CD4-positive, alpha-beta T cell (primary cell): ENCODE data around the gene DNHD1. TPM values are rescaled to one million over a fixed set of nuclear protein-coding genes. Genes with fewer than 3 reads are reported as not detected.

Experiments
- ATAC-seq: fragments of 200-7000 bp; cut with Tn5 transposase; one replicate; pipeline ENCODE4 v1.10.0; 2022; ENCODE audit warnings: mild to moderate bottlenecking; ENCODE audit not compliant: poor library complexity
- CTCF ChIA-PET: fragments of 350-600 bp; sonication (Branson Sonifier 250); formaldehyde crosslinking; loops from one replicate; lab custom pipeline; 2021; ENCODE audit warnings: antibody characterized with exemption, inconsistent platforms; lab: Charles Lee
- POLR2A ChIA-PET: fragments of 350-600 bp; sonication (Branson Sonifier 250); formaldehyde crosslinking; loops from one replicate; lab custom pipeline; 2021; ENCODE audit warnings: antibody characterized with exemption, inconsistent platforms; lab: Charles Lee
- DNase-seq, 14 experiments: peaks; one replicate each; pipeline ENCODE4 v3.0.0-alpha.2; 2013 to 2020; ENCODE audit warnings: mixed read lengths in 2 of 14
- H3K27ac ChIP-seq, 2 donors: one replicate each; pipeline versions ENCODE4 v1.5.1 to v1.7.0; 2013; ENCODE audit warnings: low read length in 2 of 2, low read depth in 1 of 2, mild to moderate bottlenecking in 1 of 2
- H3K27me3 ChIP-seq, 2 experiments: 1 replicate in 1 of 2; 2 replicates in 1 of 2; pipeline versions ENCODE4 v1.6.1 to v1.7.0; 2013; ENCODE audit warnings: low read length in 2 of 2, control low read depth in 1 of 2, mild to moderate bottlenecking in 1 of 2, moderate library complexity in 1 of 2; ENCODE audit not compliant: insufficient read depth in 2 of 2, control insufficient read depth in 1 of 2
- H3K36me3 ChIP-seq: one replicate; pipeline ENCODE4 v1.6.1; 2013; ENCODE audit warnings: low read length, control low read depth; ENCODE audit not compliant: insufficient read depth
- H3K4me1 ChIP-seq: one replicate; pipeline ENCODE4 v1.6.1; 2013; ENCODE audit warnings: low read length, control low read depth; ENCODE audit not compliant: insufficient read depth
- H3K4me3 ChIP-seq: one replicate; pipeline ENCODE4 v1.5.1; 2013; ENCODE audit warnings: mild to moderate bottlenecking, low read length, moderate library complexity
- H3K9me3 ChIP-seq, 2 experiments: 1 replicate in 1 of 2; 2 replicates in 1 of 2; pipeline versions ENCODE4 v1.6.1 to v1.7.0; 2013; ENCODE audit warnings: low read length in 2 of 2, mild to moderate bottlenecking in 2 of 2, control low read depth in 1 of 2, moderate library complexity in 1 of 2; ENCODE audit not compliant: control insufficient read depth in 1 of 2, insufficient read depth in 1 of 2
- H3K27ac Mint-ChIP-seq: one replicate; pipeline ENCODE4 v1.8.0; 2020; ENCODE audit warnings: mixed read lengths
- H3K27me3 Mint-ChIP-seq: one replicate; pipeline ENCODE4 v1.8.0; 2021; ENCODE audit warnings: mixed read lengths
- H3K36me3 Mint-ChIP-seq: one replicate; pipeline ENCODE4 v1.8.0; 2021; ENCODE audit warnings: low read depth, mixed read lengths
- H3K4me1 Mint-ChIP-seq: one replicate; pipeline ENCODE4 v1.8.0; 2021; ENCODE audit warnings: low read depth, mixed read lengths
- H3K4me3 Mint-ChIP-seq: one replicate; pipeline ENCODE4 v1.8.0; 2020; ENCODE audit warnings: mild to moderate bottlenecking, mixed read lengths
- H3K9me3 Mint-ChIP-seq: one replicate; pipeline ENCODE4 v1.8.0; 2020; ENCODE audit warnings: mixed read lengths
- CTCF ChIP-seq: fragments of 200-600 bp; IDR thresholded peaks from one replicate; pipeline ENCODE4 v1.8.0; 2022; ENCODE audit warnings: antibody characterized with exemption, mild to moderate bottlenecking
- intact Hi-C, 2 experiments: fragments of 100-400 bp; cut with DNase I in 1 of 2; cut with micrococcal nuclease in 1 of 2; formaldehyde crosslinking; loops; one replicate each; pipeline versions ENCODE4 v1.15.1 to v1.9.0; 2023 to 2025; cut with DNase I, micrococcal nuclease
- total RNA-seq, 174 experiments: library from RNA in 2 of 174; stranded (reverse) in 2 of 174; gene quantifications; one replicate each; pipeline ENCODE4 v1.2.3 and lab custom pipeline; 2021 to 2026

The DNHD1 gene
- total RNA-seq, 2 experiments from 2014 or later = 44.1 to 46.8 TPM

- no peaks in the 10 kb centered on the region for H3K9me3 Mint-ChIP-seq
- POLR2A ChIA-PET = interaction anchor here (0.8 to 4.4 kb wide), 24 partner anchors 8 to 216 kb away, joined by 3 to 52 read pairs (median 6); partner anchors contain the start of genes ARFIP2, DCHS1, ILK and MRPL17
- Histone ChIP-seq H3K36me3 (peaks cover 29% of the 10 kb centered on the region), H3K4me3 (peak within 1 kb of the TSS; percentile 85), H3K27me3 (no peaks in the 10 kb centered on the region), H3K9me3 (no peaks in the 10 kb centered on the region), H3K27ac (peak within 1 kb of the TSS; percentile 73 to 94), H3K4me1 (peaks cover 30% of the 10 kb centered on the region)
- CTCF ChIA-PET = interaction anchor here (0.9 to 4.0 kb wide), 7 partner anchors 15 to 137 kb away, joined by 3 to 30 read pairs (median 4); partner anchors contain the start of genes ILK and MRPL17
- no peak within 1 kb of the TSS for H3K27ac Mint-ChIP-seq
- no peak within 1 kb of the TSS for H3K4me3 Mint-ChIP-seq
- peaks cover 8% of the 10 kb centered on the region for H3K4me1 Mint-ChIP-seq
- no peak for TF ChIP-seq CTCF
- ATAC-seq = peak; percentile 92
- intact Hi-C loops = loop anchor here in 1 of 2 experiments (1.0 to 10.0 kb wide), 6 partner anchors 16 to 384 kb away; partner anchors contain the start of genes APBB1, ARFIP2, CNGA4 and FHIP1B
- H3K27me3 Mint-ChIP-seq = no peaks in the 10 kb centered on the region
- peak; percentile 73 to 96 (median 84) for DNase-seq
- H3K36me3 Mint-ChIP-seq = peaks cover 11% of the 10 kb centered on the region
These were observed 122.1 kb downstream of the DNHD1 start, which contains the start of gene TPP1 for GRCh38 chr11:6619004-6619745. TPP1 (minus strand) TSS chr11:6619422; CDS start chr11:6619400, 22 bp downstream.

- Mint-ChIP-seq H3K9me3 (no peaks in the 10 kb centered on the region), H3K27ac (no peak overlapping the region), H3K36me3 (peaks cover 16% of the 10 kb centered on the region), H3K27me3 (no peaks in the 10 kb centered on the region), H3K4me3 (no peak overlapping the region), H3K4me1 (peaks cover 6% of the 10 kb centered on the region)
- Histone ChIP-seq H3K36me3 (peaks cover 16% of the 10 kb centered on the region), H3K27ac (no peak overlapping the region), H3K4me1 (peaks cover 30% of the 10 kb centered on the region), H3K9me3 (no peaks in the 10 kb centered on the region), H3K4me3 (no peak overlapping the region), H3K27me3 (no peaks in the 10 kb centered on the region)
- ATAC-seq = no peak
- intact Hi-C loops = no loop called here
- TF ChIP-seq CTCF = no peak
- ChIA-PET CTCF (interaction anchor here (4.0 kb wide), 1 partner anchor 16 kb away, joined by 21 read pairs; the partner anchor contains the start of gene ILK), POLR2A (interaction anchor here (2.2 to 4.4 kb wide), 2 partner anchors 9 to 26 kb away, joined by 15 to 41 read pairs; partner anchors contain the start of gene TAF10)
- no peak for DNase-seq
These were observed 123.6 kb downstream of the DNHD1 start for GRCh38 chr11:6620636-6621035.

Other genes with a start within 250 kb of the DNHD1 start
- gene CCKBR, start 237.4 kb upstream of the DNHD1 start, total RNA-seq = not detected
- gene CAVIN3, start 176.8 kb upstream of the DNHD1 start, total RNA-seq = under 1 TPM in 1 of 2 experiments, not detected in 1; 0.27 TPM
- 10 to 100 TPM; 70.9 to 75.0 TPM for gene SMPD1, start 106.8 kb upstream of the DNHD1 start, total RNA-seq
- gene APBB1, start 78.2 kb upstream of the DNHD1 start, total RNA-seq = 100 to 1,000 TPM; 182 to 184 TPM
- under 1 TPM; 0.52 to 0.87 TPM for gene HPX, start 56.3 kb upstream of the DNHD1 start, total RNA-seq
- 10 to 100 TPM; 16.4 to 16.6 TPM for gene TRIM3, start 23.3 kb upstream of the DNHD1 start, total RNA-seq
- 10 to 100 TPM; 78.1 to 80.5 TPM for gene ARFIP2, start 15.9 kb upstream of the DNHD1 start, total RNA-seq
- gene TIMM10B, start 15.8 kb upstream of the DNHD1 start, total RNA-seq = 10 to 100 TPM; 68.5 to 68.6 TPM
- gene RRP8, start 106.3 kb downstream of the DNHD1 start, total RNA-seq = 10 to 100 TPM; 25.7 to 27.3 TPM
- gene ILK, start 106.5 kb downstream of the DNHD1 start, total RNA-seq = 10 to 100 TPM; 19.2 to 21.0 TPM
- gene TAF10, start 114.9 kb downstream of the DNHD1 start, total RNA-seq = 100 to 1,000 TPM; 154 to 164 TPM
- 10 to 100 TPM; 29.7 to 34.4 TPM for gene TPP1, start 122.1 kb downstream of the DNHD1 start, total RNA-seq
- 1 to 10 TPM; 9.7 TPM for gene DCHS1, start 158.5 kb downstream of the DNHD1 start, total RNA-seq
- gene MRPL17, start 186.1 kb downstream of the DNHD1 start, total RNA-seq = 10 to 100 TPM; 12.3 to 14.2 TPM